ENCODE data around the gene SELENON. TPM values are rescaled to one million over a fixed set of nuclear protein-coding genes. Genes with fewer than 3 reads are reported as not detected.

Gene SELENON
- total RNA-seq, 2 donors from 2014 or later: 22.8 to 27.4 TPM

DNA sequence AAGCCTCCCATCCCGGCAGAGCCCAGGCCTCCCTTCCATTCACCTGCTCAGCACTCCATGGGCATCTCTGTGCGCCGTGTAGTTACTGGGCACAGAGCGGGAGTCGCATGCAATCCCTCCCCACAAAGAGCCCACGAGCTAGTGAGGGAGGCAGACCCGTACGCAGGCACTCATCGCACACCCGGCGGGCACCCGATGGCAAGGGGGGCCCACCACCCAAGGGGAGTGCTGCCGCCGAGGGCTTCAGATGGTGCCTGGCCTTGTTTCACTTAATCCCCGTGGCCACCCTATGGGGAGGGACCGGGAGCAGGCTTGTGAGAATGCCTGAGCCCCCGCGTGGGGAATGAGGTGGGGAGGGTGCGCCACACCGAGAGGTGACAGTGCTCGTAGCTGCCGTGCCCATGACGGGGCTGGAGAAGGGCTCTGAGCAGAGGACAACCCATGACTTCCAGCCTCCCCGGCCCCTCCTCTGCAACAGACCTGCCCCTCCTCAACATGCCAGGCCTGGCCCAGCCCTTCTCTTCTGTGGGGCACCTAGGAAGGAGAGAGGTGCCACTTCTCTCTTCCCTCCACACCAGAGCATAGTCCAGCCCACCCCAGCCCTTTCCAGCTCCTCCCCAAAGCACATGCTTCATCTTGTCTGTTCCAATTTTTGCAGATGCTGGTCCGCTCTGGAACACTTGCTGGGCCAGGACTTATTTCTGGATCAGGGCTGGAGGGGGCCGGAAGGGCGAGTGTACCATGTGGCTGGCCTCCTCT lies 30.2 kb upstream of the SELENON start:
- no peak for TF ChIP-seq POLR2A (IDR thresholded peaks at IDR 0.05)
- TF ChIP-seq, protein P1, sequence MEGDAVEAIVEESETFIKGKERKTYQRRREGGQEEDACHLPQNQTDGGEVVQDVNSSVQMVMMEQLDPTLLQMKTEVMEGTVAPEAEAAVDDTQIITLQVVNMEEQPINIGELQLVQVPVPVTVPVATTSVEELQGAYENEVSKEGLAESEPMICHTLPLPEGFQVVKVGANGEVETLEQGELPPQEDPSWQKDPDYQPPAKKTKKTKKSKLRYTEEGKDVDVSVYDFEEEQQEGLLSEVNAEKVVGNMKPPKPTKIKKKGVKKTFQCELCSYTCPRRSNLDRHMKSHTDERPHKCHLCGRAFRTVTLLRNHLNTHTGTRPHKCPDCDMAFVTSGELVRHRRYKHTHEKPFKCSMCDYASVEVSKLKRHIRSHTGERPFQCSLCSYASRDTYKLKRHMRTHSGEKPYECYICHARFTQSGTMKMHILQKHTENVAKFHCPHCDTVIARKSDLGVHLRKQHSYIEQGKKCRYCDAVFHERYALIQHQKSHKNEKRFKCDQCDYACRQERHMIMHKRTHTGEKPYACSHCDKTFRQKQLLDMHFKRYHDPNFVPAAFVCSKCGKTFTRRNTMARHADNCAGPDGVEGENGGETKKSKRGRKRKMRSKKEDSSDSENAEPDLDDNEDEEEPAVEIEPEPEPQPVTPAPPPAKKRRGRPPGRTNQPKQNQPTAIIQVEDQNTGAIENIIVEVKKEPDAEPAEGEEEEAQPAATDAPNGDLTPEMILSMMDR (IDR thresholded peaks at IDR 0.05): no peak
- ATAC-seq (no peak), DNase-seq (no peak)
- H3K4me1 ChIP-seq: peaks cover 68% of the 10 kb centered on the region
- intact Hi-C loops (cut with DNase I): no loop called here
- WGBS, 2 donors: 94 to 99% methylated on average over 13 to 17 of the region's 27 CpGs
- peak overlapping the region in 2 of 4 donors; percentile 72 to 83 for H3K27ac ChIP-seq
- H3K4me3 ChIP-seq: no peak overlapping the region
- H3K27me3 ChIP-seq: no peaks in the 10 kb centered on the region
- no peaks in the 10 kb centered on the region for H3K9me3 ChIP-seq
- H3K36me3 ChIP-seq (replicated peaks in 1 of 2; ENCODE audit: insufficient read depth in 1 of 2, low read depth in 2 of 2): no peaks in the 10 kb centered on the region

DNA sequence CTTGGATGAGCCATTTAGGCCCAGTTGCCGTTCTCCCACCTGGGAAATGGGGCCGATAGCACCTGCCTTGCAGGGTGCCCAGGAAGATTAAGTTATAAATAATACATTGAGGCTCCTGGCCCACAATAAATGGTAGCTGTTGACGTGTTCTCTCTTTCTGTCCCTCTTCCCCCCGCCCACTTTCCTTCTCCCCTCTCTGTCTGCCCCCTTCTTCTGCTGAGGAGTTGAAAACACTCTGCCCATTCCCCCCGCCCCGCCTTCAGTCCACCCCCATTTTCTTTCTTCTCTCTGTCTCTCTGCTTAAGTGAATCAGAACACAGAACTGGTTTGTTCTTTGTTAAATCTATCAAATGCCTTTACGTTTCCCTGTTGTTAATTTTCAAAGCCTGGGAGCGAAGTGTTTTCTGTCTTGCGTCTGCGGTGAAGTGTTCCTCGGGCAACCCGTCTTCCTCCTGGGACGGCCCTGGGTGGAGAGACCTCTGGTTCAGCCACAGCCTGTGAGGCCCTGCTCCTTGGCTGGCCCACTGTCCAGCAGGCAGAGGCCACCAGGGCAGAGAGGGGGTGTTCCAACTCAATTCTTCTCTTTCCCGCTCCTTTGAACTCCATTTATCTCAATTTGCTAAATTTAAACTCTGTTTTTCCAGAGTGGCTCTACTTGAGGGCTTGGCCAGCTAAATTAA lies 29.3 kb upstream of the SELENON start:
- no peak for DNase-seq

DNA sequence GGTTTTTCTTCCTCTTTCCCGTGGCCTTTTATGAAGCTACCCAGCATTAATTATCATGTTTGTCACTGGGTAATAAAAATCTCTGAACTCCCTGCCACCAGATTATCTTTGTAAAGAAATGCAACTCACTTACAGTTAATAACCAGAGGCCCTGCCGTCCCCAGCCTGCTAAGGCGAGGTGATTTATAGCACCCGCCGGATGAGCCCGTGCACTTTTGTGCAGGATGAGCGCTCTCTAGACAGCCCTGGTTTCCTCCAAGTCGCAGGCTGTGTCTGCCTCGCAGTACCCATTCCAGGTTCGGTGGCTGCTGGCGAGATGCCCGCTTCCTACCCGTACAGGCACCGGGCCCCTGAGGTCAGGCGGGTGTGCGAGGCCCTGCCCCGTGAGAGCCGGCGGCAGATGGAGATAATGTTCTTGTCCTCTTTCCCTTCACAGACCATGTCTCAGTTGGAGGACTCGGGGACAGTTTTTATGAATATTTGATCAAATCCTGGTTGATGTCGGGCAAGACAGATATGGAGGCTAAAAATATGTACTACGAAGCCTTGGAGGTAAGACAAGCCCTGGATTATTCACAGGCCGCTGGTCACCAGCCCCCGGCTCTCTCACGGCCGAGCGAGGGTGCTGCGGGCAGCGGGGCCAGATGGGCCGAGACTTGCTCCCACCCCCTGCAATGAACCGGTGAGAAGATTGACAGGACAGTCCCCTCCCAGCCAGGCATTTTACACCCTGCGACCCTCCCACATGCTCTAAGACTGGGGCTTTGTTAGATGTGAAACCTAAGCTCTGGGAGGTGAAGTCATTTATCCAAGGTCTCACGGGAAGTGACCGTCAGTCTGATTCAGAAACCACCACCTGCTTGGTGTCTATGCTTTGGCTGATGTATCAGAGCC lies 28.5 kb upstream of the SELENON start:
- TF ChIP-seq POLR2A (IDR thresholded peaks at IDR 0.05): peak in 2 of 3 donors; percentile 26 to 31
- TF ChIP-seq, protein P1 (IDR thresholded peaks at IDR 0.05): no peak
- peak; percentile 52 for ATAC-seq
- H3K4me3 ChIP-seq: no peak overlapping the region

More for the DNA sequence above, 29.3 kb upstream of the SELENON start:
- Histone ChIP-seq H3K27me3 (no peaks in the 10 kb centered on the region), H3K4me3 (no peak overlapping the region), H3K27ac (peak overlapping the region; percentile 72 to 85 (median 78)), H3K36me3 (replicated peaks in 1 of 2; ENCODE audit: insufficient read depth in 1 of 2, low read depth in 2 of 2) (no peaks in the 10 kb centered on the region), H3K9me3 (no peaks in the 10 kb centered on the region), H3K4me1 (peaks cover 71% of the 10 kb centered on the region)
- ATAC-seq: no peak
- TF ChIP-seq, protein P1 (IDR thresholded peaks at IDR 0.05): no peak
- no peak for TF ChIP-seq POLR2A (IDR thresholded peaks at IDR 0.05)
- WGBS, 2 donors: 67 to 77% methylated on average over 14 of the region's 14 CpGs
- intact Hi-C loops (cut with DNase I): no loop called here

DNA sequence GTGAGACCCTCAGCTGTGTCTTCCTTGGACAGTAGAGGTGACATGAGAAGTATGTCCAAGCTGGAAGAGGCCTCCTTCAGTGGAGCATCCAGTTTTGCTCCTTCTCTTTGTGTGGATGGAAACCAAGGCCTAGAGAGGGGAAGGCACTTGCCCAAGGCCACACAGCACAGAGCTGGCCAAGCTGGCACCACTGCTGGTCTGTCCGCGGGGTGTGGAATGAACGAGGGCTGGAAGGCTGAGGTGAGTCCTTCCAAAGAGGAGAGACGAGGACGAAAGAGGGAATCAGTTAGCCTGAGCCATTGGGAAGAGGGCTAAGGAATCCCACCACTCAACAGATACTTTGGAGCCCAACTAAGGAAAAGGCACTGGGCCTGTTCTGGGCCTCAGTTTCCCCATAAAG lies 27.8 kb upstream of the SELENON start:
- no peaks in the 10 kb centered on the region for H3K27me3 ChIP-seq
- intact Hi-C loops (cut with DNase I): no loop called here
- H3K27ac ChIP-seq: peak overlapping the region; percentile 72 to 85 (median 78)
- H3K4me3 ChIP-seq: no peak overlapping the region
- TF ChIP-seq, protein P1 (IDR thresholded peaks at IDR 0.05): no peak
- 39 to 40% methylated on average over 5 of the region's 5 CpGs for WGBS, 2 donors
- H3K9me3 ChIP-seq: no peaks in the 10 kb centered on the region
- no peaks in the 10 kb centered on the region for H3K36me3 ChIP-seq (replicated peaks in 1 of 2; ENCODE audit: insufficient read depth in 1 of 2, low read depth in 2 of 2)
- ATAC-seq (no peak), DNase-seq (peak; percentile 25 to 49 (median 37))
- H3K4me1 ChIP-seq: peaks cover 61% of the 10 kb centered on the region

More for the DNA sequence above, 28.5 kb upstream of the SELENON start:
- Histone ChIP-seq H3K27me3 (no peaks in the 10 kb centered on the region), H3K9me3 (no peaks in the 10 kb centered on the region), H3K4me1 (peaks cover 66% of the 10 kb centered on the region), H3K27ac (peak overlapping the region; percentile 72 to 85 (median 78)), H3K36me3 (replicated peaks in 1 of 2; ENCODE audit: insufficient read depth in 1 of 2, low read depth in 2 of 2) (no peaks in the 10 kb centered on the region)
- DNase-seq: peak; percentile 87 to 93 (median 91)
- WGBS, 2 donors: 10% methylated on average over 28 to 34 of the region's 34 CpGs
- intact Hi-C loops (cut with DNase I): no loop called here
